HepG2 (cell line): ENCODE measurements around the gene SH3D21. TPM values are rescaled to one million over a fixed set of nuclear protein-coding genes. Genes with fewer than 3 reads are reported as not detected.

Experiments used
- ATAC-seq: fragments of 200-7000 bp; cut with Tn5 transposase; 3 replicates; pipeline ENCODE4 v1.9.1; 2020; ENCODE audit warnings: mild to moderate bottlenecking, moderate library complexity
- BruUV-seq: library from RNA; stranded (reverse); fragments of 400-500 nt; replicated peaks from 2 replicates; lab custom pipeline; 2021; lab: Mats Ljungman, UMichigan
- CTCF ChIA-PET: fragments of 300-600 bp; formaldehyde crosslinking; extraction: SDS; loops from one replicate; lab custom pipeline; 2021; ENCODE audit warnings: low total read pairs, inconsistent platforms, low intra/inter-chr PET ratio; lab: Yijun Ruan, JAX
- POLR2A ChIA-PET: fragments of 350-600 bp; sonication (Branson Sonifier 250); formaldehyde crosslinking; loops from one replicate; lab custom pipeline; 2020; ENCODE audit warnings: antibody characterized with exemption, inconsistent platforms; lab: Yijun Ruan, JAX
- DNase-seq: peaks from one replicate; pipeline ENCODE4 v3.0.0-alpha.2; 2015; ENCODE audit warnings: low spot score
- FAIRE-seq: peaks from 3 replicates; lab custom pipeline; 2011; peaks lifted over from hg19 to GRCh38; lab: Jason Lieb, UNC
- H2AFZ ChIP-seq: one replicate; pipeline ENCODE4 v1.6.1; 2011; ENCODE audit warnings: low read length, inconsistent platforms
- H3K27ac ChIP-seq: fragments of 300-600 bp; 3 replicates; pipeline ENCODE4 v1.8.0; 2011; ENCODE audit warnings: mixed run types, mild to moderate bottlenecking, mixed read lengths, low read length, inconsistent platforms; ENCODE audit not compliant: insufficient read depth; ENCODE audit errors: extremely low read length
- H3K27me3 ChIP-seq, 2 experiments: fragments of 200-600 bp in 1 of 2; 2 replicates in 1 of 2; 3 replicates in 1 of 2; pipeline versions ENCODE4 v1.6.0 to v1.8.0; 2011; ENCODE audit warnings: low read length in 2 of 2, mild to moderate bottlenecking in 2 of 2, moderate library complexity in 2 of 2, inconsistent platforms in 1 of 2; ENCODE audit not compliant: insufficient read depth in 2 of 2, control insufficient read depth in 1 of 2
- H3K36me3 ChIP-seq, 2 experiments: fragments of 200-600 bp in 1 of 2; replicated peaks in 1 of 2; 2 replicates in 1 of 2; 3 replicates in 1 of 2; pipeline versions ENCODE4 v1.5.1 to v1.8.0; 2011; ENCODE audit warnings: low read length in 2 of 2, inconsistent platforms in 1 of 2; ENCODE audit not compliant: insufficient read depth in 2 of 2, control insufficient read depth in 1 of 2
- H3K4me1 ChIP-seq: 2 replicates; pipeline ENCODE4 v1.5.1; 2012; ENCODE audit warnings: low read length, inconsistent platforms; ENCODE audit not compliant: insufficient read depth
- H3K4me2 ChIP-seq: 2 replicates; pipeline ENCODE4 v1.6.0; 2011; ENCODE audit warnings: low read depth, low read length, inconsistent platforms
- H3K4me3 ChIP-seq, 3 experiments: fragments of 200-600 bp in 1 of 3; sonication (generic), shearing (Covaris generic) in 1 of 3; replicated peaks in 1 of 3; 2 replicates each; pipeline ENCODE4 v1.5.1; 2011 to 2016; ENCODE audit warnings: low read length in 3 of 3, inconsistent platforms in 2 of 3, low read depth in 2 of 3, mild to moderate bottlenecking in 2 of 3, control low read depth in 1 of 3, mixed read lengths in 1 of 3; ENCODE audit not compliant: insufficient read depth in 1 of 3
- H3K79me2 ChIP-seq: one replicate; pipeline ENCODE4 v1.6.1; 2011; ENCODE audit warnings: low read length, inconsistent platforms; ENCODE audit not compliant: insufficient read depth
- H3K9ac ChIP-seq: 2 replicates; pipeline ENCODE4 v1.6.0; 2011; ENCODE audit warnings: mild to moderate bottlenecking, low read depth, low read length, inconsistent platforms; ENCODE audit not compliant: insufficient read depth
- H3K9me3 ChIP-seq: 2 replicates; pipeline ENCODE4 v1.5.1; 2012; ENCODE audit warnings: mild to moderate bottlenecking, low read length
- H4K20me1 ChIP-seq: 2 replicates; pipeline ENCODE4 v1.6.0; 2011; ENCODE audit warnings: inconsistent platforms, mild to moderate bottlenecking, low read length, moderate library complexity; ENCODE audit not compliant: insufficient read depth
- TCF12 ChIP-seq, 2 experiments: fragments of 450-650 bp in 1 of 2; sonication (generic) in 1 of 2; formaldehyde crosslinking in 1 of 2; IDR thresholded peaks; 2 replicates each; pipeline versions ENCODE4 v1.6.1 to v1.8.0; 2017 to 2022; ENCODE audit warnings: antibody characterized with exemption in 1 of 2, mild to moderate bottlenecking in 1 of 2, missing genetic modification reagents in 1 of 2, moderate library complexity in 1 of 2
- ZNF142 ChIP-seq: sonication (generic); formaldehyde crosslinking; IDR thresholded peaks from 2 replicates; pipeline ENCODE4 v1.4.0; 2020; ENCODE audit warnings: missing genetic modification reagents
- ZZZ3 ChIP-seq: sonication (generic); formaldehyde crosslinking; IDR thresholded peaks from 2 replicates; pipeline ENCODE4 v1.4.0; 2020; ENCODE audit warnings: missing genetic modification reagents, mild to moderate bottlenecking, borderline replicate concordance
- WGBS: methylation state at CpG from one replicate; pipeline ENCODE4 v1.1.6; 2017; ENCODE audit warnings: low lambda C conversion rate; 5-methylcytosine and 5-hydroxymethylcytosine counted together
- in situ Hi-C: cut with HindIII; loops from 2 replicates; pipeline ENCODE4 v1.10.0; 2017; ENCODE audit warnings: low pct_unique_long_range_greater_than_20kb; ENCODE audit not compliant: extremely low pct_ligation_motif_present
- intact Hi-C: fragments of 100-400 bp; cut with micrococcal nuclease; formaldehyde crosslinking; loops from one replicate; pipeline ENCODE4 v1.10.0; 2022; ENCODE audit not compliant: unreplicated experiment
- polyA plus RNA-seq, 8 experiments: library from polyadenylated mRNA; depleted of rRNA in 3 of 8; stranded (reverse) in 7 of 8; unstranded in 1 of 8; fragments of >200 nt; fragmentation: Illumina TruSeq in 4 of 8; extraction: Trizol in 4 of 8; gene quantifications; 2 replicates each; pipeline versions ENCODE4 v1.2.1 to v1.2.3, GENCODE V29; 2011 to 2016; ENCODE audit warnings: low read depth in 4 of 8, missing spikeins in 1 of 8, mixed read lengths in 1 of 8; ENCODE audit not compliant: insufficient read depth in 1 of 8
- total RNA-seq, 5 experiments: library from RNA; depleted of rRNA; stranded (reverse); fragments of >200 nt; fragmentation: Illumina TruSeq; extraction: Trizol; gene quantifications; 2 replicates each; pipeline ENCODE4 v1.2.3, GENCODE V29; 2016; ENCODE audit warnings: low read depth in 1 of 5

The SH3D21 gene
- total and polyA plus RNA-seq, 2 of the 13 experiments (the other 11 are each of a cell fraction or from before 2014, with no cell fraction given) = 5.1 to 8.6 TPM

GRCh38 chr1:36365381-36365780 is 59.2 kb downstream of the SH3D21 start:
- 100% methylated on average over 1 of the region's 1 CpG for WGBS
- DNase-seq (no peak), ATAC-seq (no peak), FAIRE-seq (no peak)
- H3K9ac ChIP-seq = no peak overlapping the region
- BruUV-seq = no TSS peak
- no peaks in the 10 kb centered on the region for H4K20me1 ChIP-seq
- intact Hi-C loops (no loop called here), in situ Hi-C loops (no loop called here)
- POLR2A ChIA-PET = no interaction called here
- CTCF ChIA-PET = no interaction called here
- H3K4me3 ChIP-seq = no peak overlapping the region
- no peaks in the 10 kb centered on the region for H3K9me3 ChIP-seq
- H3K27ac ChIP-seq = no peak overlapping the region
- H3K27me3 ChIP-seq = no peaks in the 10 kb centered on the region
- H3K79me2 ChIP-seq = peaks cover 12% of the 10 kb centered on the region
- no peak overlapping the region for H2AFZ ChIP-seq
- TF ChIP-seq TCF12 (IDR thresholded peaks at IDR 0.05) (no peak), TCF12 (CRISPR knock-in tag; IDR thresholded peaks at IDR 0.05) (no peak), ZNF142 (no peak), ZZZ3 (CRISPR knock-in tag) (no peak)
- H3K36me3 ChIP-seq = peaks cover 18 to 58% of the 10 kb centered on the region in 2 experiments
- H3K4me1 ChIP-seq = peaks cover 28% of the 10 kb centered on the region
- H3K4me2 ChIP-seq = no peak overlapping the region
